MM.1S (cell line): Measurements from ENCODE around the gene MRTFA.

ENCODE experiments used
- CTCF ChIP-seq: fragments of 300-600 bp; sonication (generic); IDR thresholded peaks from 2 replicates; pipeline ENCODE4 v1.5.1; 2016; ENCODE audit warnings: antibody characterized with exemption, low read length, mixed read lengths
- EZH2 ChIP-seq: fragments of 300-600 bp; sonication (generic); optimal IDR thresholded peaks from 2 replicates; pipeline ENCODE3; 2017; ENCODE audit warnings: low read depth, mild to moderate bottlenecking, antibody characterized with exemption, low read length, mixed read lengths
- EZH2phosphoT487 ChIP-seq: fragments of 300-600 bp; sonication (generic); IDR thresholded peaks from 2 replicates; pipeline ENCODE4 v1.6.1; 2018; ENCODE audit warnings: antibody characterized with exemption, low read length

GRCh38 chr22:40607506-40607905, 29.0 kb downstream of the MRTFA start:
- no peak for TF ChIP-seq CTCF
- TF ChIP-seq EZH2 = no peak
- no peak for TF ChIP-seq EZH2phosphoT487
